ENCODE measurements around the gene SNCA.

SNCA gene

DNA sequence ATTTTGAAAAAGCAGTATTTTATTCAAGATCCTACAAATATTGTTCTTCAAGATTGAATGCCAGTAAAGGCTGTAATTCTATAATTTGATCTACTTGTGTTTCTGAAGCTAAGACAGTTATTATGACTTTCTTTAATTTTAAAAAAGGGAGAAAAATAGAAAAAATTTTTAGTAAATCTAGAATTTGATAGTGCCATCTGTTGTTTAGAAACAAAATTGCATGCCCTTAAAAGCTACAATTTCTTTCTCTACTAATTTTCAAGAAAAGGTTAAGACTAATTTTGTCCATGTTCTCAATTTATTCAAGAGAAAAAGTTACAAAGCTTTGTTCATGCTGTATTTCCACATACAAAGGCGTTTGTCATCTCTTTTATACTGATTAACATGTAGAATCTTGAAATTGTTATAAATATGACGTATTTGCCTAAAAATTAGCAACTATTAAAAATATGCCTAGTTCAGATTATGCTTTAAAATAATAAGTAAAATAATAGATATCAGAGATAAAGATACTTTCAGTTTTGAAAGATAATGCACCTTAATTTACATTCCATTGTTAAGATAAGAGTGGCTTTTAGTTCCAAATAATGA, 32.1 kb upstream of the SNCA start:
- Histone ChIP-seq H3K27me3 (peaks cover 6% of the 10 kb centered on the region), H3K4me1 (ENCODE audit: control insufficient read depth in 1 of 2, insufficient read depth in 1 of 2, low read depth in 1 of 2, low read length in 1 of 2) (no peaks in the 10 kb centered on the region), H3K9me3 (no peaks in the 10 kb centered on the region), H3K36me3 (no peaks in the 10 kb centered on the region), H3K4me3 (ENCODE audit: low read depth in 1 of 2, low read length in 1 of 2) (no peak overlapping the region), H3K27ac (no peak overlapping the region)
- TF ChIP-seq, protein P1, sequence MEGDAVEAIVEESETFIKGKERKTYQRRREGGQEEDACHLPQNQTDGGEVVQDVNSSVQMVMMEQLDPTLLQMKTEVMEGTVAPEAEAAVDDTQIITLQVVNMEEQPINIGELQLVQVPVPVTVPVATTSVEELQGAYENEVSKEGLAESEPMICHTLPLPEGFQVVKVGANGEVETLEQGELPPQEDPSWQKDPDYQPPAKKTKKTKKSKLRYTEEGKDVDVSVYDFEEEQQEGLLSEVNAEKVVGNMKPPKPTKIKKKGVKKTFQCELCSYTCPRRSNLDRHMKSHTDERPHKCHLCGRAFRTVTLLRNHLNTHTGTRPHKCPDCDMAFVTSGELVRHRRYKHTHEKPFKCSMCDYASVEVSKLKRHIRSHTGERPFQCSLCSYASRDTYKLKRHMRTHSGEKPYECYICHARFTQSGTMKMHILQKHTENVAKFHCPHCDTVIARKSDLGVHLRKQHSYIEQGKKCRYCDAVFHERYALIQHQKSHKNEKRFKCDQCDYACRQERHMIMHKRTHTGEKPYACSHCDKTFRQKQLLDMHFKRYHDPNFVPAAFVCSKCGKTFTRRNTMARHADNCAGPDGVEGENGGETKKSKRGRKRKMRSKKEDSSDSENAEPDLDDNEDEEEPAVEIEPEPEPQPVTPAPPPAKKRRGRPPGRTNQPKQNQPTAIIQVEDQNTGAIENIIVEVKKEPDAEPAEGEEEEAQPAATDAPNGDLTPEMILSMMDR (IDR thresholded peaks at IDR 0.05): no peak

DNA sequence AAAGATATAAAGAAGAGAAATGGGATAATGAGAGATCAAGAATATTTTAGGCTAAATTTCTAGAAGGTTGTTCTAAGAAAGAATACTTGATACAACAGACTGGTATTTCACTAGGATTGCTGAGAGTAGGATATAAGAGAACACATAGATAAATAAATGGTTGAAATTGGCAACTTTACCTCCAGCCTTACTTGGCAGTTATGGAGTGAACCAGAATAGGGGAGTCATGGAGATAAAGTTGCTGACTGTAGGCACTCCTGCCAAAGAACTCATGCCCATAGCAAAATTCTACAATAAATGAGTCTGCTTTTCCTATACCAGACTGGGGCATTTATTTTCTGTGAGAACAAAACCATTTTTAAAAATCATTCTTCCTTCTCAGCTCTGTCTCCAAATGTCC, 31.3 kb upstream of the SNCA start:
- H3K4me3 ChIP-seq (ENCODE audit: low read depth in 1 of 2, low read length in 1 of 2): no peak overlapping the region
- no peak overlapping the region for H3K27ac ChIP-seq
- H3K36me3 ChIP-seq: no peaks in the 10 kb centered on the region
- no peaks in the 10 kb centered on the region for H3K4me1 ChIP-seq (ENCODE audit: control insufficient read depth in 1 of 2, insufficient read depth in 1 of 2, low read depth in 1 of 2, low read length in 1 of 2)
- TF ChIP-seq, protein P1 (IDR thresholded peaks at IDR 0.05): no peak
- H3K9me3 ChIP-seq: no peaks in the 10 kb centered on the region
- H3K27me3 ChIP-seq: peaks cover 14% of the 10 kb centered on the region

DNA sequence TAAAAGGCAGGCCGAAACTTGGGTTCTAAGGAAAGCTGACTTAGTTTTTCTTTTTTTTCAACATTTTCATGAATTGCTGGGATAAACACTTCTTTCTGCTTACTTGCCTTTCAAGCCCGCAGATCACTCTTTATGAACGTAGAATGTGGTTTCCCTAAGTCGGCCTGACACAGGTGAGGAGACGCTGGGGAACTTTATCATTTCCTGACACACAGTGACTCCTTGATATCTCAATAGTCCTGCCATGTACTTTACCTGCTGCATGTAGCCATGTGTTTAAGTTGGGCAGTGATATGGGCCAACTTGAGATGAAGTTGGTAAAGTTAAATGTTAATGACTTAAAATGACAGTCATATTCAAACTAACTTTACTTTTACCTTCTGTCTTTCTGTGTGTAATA, 26.6 kb upstream of the SNCA start:
- no peaks in the 10 kb centered on the region for H3K9me3 ChIP-seq
- no peak overlapping the region for H3K4me3 ChIP-seq (ENCODE audit: low read depth in 1 of 2, low read length in 1 of 2)
- H3K27me3 ChIP-seq: peaks cover 21% of the 10 kb centered on the region
- H3K4me1 ChIP-seq (ENCODE audit: control insufficient read depth in 1 of 2, insufficient read depth in 1 of 2, low read depth in 1 of 2, low read length in 1 of 2): no peaks in the 10 kb centered on the region
- no peak overlapping the region for H3K27ac ChIP-seq
- TF ChIP-seq, protein P1 (IDR thresholded peaks at IDR 0.05): no peak
- H3K36me3 ChIP-seq: no peaks in the 10 kb centered on the region

DNA sequence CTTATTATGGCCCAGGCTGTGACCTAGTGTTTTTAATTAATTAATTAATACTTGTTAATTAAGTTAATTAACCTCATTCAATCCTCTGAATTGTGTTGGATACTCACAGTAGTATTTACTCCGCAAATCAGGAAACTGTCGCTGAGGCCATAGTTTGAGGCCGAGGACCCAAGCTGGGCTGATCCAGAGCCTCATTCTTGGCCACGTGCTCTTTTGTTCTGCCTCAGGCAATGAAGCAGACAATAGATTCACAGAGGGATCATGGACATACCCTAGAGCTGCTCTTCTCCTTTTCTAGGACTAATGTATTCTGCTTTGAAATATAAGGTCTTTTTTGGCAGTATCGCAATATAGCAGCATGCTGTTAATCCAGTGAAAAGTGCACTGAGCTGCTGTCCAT, 24.0 kb upstream of the SNCA start:
- H3K4me1 ChIP-seq (ENCODE audit: control insufficient read depth in 1 of 2, insufficient read depth in 1 of 2, low read depth in 1 of 2, low read length in 1 of 2): no peaks in the 10 kb centered on the region
- TF ChIP-seq, protein P1 (IDR thresholded peaks at IDR 0.05): no peak
- no peak overlapping the region for H3K27ac ChIP-seq
- H3K36me3 ChIP-seq: no peaks in the 10 kb centered on the region
- H3K4me3 ChIP-seq (ENCODE audit: low read depth in 1 of 2, low read length in 1 of 2): no peak overlapping the region
- peaks cover 21% of the 10 kb centered on the region for H3K27me3 ChIP-seq
- H3K9me3 ChIP-seq: no peaks in the 10 kb centered on the region

DNA sequence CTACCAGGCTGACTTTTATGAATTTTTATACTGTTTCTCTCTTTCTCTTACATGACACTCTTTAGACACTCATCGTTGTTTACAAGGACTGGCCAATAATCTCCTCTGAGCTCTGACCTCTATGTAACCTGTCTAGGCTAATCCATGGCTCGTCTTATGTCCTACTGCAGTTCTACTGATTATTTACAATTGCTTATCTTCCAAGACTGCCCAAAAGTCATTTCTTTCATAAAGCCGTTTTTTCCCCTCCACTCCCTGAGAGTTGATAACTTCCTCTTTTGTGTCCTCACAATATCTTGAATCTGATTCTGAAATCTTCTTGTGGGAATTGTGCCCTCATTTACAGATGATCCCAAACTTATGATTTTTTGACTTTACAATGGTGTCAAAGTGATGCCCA, 18.3 kb upstream of the SNCA start:
- Histone ChIP-seq H3K27ac (no peak overlapping the region), H3K9me3 (no peaks in the 10 kb centered on the region), H3K4me1 (ENCODE audit: control insufficient read depth in 1 of 2, insufficient read depth in 1 of 2, low read depth in 1 of 2, low read length in 1 of 2) (no peaks in the 10 kb centered on the region), H3K4me3 (ENCODE audit: low read depth in 1 of 2, low read length in 1 of 2) (no peak overlapping the region), H3K27me3 (no peaks in the 10 kb centered on the region), H3K36me3 (no peaks in the 10 kb centered on the region)
- TF ChIP-seq, protein P1 (IDR thresholded peaks at IDR 0.05): no peak
